SU-DHL-6 (cell line): ENCODE data around the gene ZNF785.

Experiments used
- CTCF ChIP-seq: fragments of 200-600 bp; sonication (generic); IDR thresholded peaks from one replicate; pipeline ENCODE4 v1.5.1; 2017; ENCODE audit warnings: antibody characterized with exemption, mild to moderate bottlenecking, low read length, moderate library complexity; ENCODE audit not compliant: insufficient read depth, poor library complexity, severe bottlenecking
- EZH2phosphoT487 ChIP-seq: fragments of 200-600 bp; sonication (generic), shearing (Covaris generic); conservative IDR thresholded peaks from 2 replicates; pipeline ENCODE4 v1.6.1; 2018; ENCODE audit warnings: mild to moderate bottlenecking, antibody characterized with exemption, low read length, moderate library complexity, mixed read lengths

- no peak for TF ChIP-seq CTCF
- no peak for TF ChIP-seq EZH2phosphoT487
Observed at GRCh38 chr16:30622455-30623032, 37.0 kb upstream of the ZNF785 start.
